ENCODE results near the gene DUSP1.
"Not testable (repeated sequence)": the region's sequence is repeated elsewhere in the genome, so short reads cannot be mapped to it uniquely, and the experiment has no call there.

Gene DUSP1

DNA sequence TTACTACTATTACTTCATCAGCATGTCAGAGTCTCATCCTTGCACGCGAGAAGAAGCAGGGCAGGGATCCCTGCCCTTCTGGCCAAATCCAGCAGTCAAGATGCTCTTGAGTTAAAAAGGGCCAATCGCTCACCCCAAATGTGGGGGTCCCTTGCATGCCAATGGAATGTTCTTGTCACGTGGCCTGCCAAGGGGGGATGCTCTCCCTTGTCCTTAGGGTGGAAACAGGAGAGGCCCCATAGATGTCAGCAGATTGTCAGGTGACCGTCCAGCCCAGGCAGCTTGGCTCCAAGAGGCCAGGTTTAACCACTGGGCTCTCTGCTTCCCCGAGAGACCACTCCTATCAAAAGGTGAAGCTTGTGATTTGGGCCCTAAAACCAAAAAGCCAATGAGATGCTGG is 25.3 kb upstream of the DUSP1 start:
- FAIRE-seq = no peak

DNA sequence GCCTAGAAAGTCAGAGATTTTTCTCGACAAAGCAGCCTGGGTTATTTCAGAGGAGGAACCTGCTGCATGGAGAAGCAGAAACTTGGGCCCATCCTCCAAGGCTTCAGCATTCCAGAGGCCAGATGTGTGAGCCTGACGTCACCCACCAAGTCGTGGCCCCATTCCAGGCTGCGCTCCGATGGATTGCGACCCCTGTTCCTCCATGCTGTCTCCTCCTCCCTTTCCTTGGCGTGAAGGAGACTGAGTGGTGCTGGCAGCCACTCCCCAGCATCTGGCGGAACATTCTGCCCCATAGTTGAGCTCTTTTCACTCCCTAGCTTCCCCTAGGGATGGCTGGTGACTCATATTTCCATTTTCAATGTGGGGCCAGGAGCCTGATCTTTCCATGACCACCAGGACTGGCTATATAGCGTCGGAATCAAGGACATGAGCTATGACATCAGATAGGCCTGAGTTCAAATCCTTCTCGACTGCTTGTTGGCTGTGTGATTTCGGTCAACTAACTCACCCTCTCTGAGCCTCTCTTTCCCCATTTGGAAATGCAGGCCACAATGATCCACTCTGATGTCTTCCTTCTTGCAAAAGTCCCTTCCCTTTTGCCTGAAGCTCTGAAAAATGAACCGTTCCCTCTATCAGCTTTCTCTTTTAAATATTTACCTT is 24.5 kb upstream of the DUSP1 start:
- peak; percentile 89 for FAIRE-seq

DNA sequence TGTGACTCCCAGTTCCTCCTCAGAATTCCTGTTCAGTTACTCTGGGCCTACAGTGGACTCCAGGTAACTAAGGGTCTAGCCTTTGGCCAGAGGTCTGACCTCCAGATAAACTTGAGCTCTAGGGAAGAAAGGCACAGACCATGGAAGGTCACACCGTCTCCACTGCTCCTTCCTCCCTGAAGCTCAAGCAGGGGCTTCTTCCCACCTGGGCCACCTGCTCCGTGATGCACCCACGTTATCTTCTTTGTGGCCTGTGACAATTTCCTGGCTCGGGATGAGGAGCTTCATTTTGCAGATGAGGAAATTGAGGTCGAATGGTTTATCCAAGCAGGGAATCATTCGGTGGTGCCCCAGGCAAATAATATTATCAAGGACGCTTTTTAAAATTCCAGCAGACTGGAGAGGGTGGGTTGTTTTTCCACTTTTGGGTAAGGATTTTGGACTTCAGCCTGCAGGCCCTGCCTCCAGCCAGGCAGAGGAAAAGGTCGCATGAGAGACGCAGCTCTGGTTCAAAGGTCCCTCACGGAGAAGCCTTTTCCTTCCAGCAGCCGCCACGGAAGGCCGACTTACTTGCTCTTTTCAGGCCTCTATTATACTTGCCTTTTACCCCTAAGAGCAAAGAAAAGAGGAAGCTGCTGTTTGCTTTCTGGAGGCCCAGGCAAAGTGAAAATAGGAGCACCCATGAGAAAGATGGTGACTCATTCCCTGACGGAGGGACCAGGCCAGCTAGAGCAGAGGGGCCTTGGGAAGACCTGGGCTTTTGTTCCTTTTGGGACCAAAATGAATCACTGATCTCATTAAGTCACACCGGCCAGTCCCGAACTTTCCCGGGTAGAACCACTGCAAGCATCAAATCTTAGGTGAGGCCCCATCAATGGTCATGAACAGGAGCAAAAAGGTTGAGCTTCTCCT is 22.8 kb upstream of the DUSP1 start:
- no peak for FAIRE-seq

DNA sequence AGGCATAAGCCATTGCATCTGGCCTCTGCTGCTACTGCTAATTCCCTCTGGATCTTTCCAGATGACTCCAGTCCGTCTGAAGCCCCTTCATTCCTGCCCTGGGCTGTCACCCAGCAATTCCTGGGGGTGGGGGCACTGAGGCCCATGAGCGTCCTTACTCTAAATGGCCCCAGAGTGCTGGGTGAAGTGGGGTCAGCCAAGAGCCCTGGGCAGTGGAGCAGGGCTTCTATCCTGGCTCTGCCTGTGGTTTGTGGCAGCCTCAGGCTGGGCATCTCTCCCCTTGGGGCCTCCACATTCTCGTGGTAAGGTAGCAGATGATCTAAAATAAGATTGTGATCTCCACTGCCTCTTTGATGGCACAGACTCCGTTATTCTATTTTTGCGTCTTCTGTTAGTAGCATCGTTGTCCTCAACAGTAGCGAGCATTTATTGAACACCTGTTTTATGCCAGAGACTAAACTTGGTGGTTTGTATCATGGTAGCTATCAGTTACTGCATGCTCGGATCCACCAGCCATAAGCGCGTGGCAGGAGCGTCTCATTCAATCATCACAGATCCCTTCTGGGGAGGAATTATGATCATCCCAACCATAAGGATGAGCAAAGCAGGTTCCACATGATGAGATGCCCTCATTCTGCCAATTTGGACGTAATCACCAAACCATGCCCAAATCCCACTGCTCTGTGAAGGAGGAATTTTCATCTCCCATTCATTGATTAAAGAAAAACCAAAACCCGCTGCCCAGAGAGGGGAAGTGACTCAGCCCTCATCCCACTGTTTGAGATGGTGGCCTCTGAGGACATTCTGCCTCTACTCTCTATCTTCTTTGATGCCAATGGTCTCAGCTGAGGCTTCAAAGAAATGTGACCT is 21.9 kb upstream of the DUSP1 start:
- FAIRE-seq = no peak

DNA sequence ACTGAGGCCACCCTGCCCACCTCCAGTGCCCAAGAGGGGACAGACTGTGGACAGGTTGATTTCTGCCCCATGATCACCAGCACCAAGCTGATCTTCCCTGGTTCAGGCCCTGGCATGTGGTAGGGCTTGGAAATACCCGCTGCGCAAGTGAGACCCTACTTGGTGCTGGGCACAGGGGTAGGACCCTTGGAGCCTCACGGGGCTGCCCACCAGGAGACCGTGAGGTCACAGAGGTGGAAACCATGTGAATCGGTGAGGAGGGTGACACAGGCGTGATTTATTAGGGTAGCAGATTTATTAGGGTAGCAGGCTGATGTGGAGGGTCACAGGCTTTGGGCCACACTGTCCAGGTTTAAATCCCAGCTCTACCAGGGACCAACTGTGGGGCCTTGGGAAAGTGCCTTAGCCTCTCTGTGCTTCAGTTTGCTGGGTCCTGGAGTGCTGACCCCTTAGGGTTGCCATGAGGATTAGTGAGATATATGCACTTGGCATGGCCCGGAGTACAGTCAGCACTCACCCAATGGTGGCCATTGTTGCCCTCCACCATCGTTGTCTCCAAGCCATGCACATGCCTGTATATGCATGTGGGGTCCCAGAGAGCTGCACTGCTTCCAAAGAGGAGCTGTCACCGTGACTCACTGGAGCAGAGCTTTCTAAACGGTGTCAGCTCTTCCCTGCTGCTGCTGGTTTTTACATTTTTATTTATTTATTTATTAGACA is 20.9 kb upstream of the DUSP1 start:
- no peak for FAIRE-seq

DNA sequence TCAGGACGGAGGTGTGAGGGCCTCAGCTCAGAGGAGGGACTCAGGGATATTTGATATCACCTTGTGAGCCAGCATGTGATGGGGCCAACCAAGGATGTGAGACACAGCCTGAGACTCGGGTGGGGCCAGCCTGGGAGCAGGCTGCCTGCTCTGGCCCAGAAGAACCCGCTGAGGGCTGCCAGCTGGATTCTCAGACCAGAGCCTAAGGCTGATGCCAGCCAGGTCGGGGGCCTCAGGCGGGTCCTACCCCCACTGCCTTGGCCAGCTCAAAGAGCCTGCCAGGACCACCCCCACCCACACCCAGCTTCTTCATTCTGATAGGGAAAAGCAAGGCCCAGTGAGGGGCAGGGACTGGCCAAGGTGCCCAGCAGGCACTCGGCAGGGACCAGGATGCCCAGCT is 20.3 kb upstream of the DUSP1 start:
- no peak for FAIRE-seq

DNA sequence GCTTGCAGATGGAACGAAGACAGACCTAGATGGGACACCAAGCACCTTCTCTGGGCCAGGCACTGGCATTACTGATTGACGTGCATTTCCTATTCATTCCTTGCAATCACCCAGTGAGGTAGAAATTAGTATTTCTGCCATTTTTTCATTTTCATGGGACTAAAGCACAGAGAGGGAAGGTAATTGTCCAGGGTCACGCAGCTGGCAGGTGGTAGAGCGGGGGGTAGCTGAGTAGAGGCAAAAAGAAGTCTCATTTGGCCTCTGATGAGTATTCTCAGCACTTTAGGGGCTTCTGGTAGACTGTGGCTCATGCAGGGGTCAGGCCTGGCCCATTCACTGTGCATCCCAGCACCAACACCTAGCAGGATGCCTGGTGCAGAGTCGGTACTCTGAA is 19.5 kb upstream of the DUSP1 start:
- no peak for FAIRE-seq

DNA sequence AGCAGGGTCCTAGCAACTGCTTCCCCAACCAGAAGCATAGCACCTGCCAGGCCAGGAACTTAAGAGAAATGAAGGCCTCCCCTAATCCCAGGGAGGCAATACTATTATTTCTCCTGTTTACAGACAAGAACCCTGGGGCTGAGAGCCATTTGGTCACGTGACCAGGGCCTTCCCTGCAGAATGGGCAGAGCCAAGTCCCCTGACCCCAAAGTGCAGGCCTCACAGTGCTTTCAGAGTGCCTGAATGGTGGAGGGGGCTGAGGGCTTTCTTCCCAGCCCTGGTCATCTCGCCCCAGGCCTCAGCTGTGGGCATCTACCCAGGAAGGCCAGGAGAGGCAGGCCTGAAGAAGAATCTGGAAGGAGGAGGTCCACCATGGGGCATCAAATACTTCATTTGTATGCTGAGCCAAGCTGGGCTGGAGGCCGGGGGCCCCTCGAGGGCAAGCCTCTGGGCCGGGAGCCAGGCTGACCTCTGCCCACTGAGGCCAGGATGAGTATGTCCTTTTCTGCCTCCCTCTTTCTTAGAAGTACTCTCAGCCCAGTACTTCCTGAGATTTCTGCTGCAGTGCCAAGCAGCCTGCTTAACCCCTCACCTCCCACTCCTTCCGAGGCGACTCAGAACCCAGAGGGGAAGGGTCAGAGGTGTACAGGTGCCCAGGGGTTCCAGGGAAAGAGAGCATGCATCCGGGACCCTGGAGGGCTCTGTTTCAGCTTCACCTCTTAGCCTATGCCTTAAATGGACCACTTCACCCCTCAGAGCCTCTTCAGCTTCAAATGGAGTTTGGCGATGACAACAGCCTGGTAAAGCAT is 18.9 kb upstream of the DUSP1 start:
- no peak for FAIRE-seq

DNA sequence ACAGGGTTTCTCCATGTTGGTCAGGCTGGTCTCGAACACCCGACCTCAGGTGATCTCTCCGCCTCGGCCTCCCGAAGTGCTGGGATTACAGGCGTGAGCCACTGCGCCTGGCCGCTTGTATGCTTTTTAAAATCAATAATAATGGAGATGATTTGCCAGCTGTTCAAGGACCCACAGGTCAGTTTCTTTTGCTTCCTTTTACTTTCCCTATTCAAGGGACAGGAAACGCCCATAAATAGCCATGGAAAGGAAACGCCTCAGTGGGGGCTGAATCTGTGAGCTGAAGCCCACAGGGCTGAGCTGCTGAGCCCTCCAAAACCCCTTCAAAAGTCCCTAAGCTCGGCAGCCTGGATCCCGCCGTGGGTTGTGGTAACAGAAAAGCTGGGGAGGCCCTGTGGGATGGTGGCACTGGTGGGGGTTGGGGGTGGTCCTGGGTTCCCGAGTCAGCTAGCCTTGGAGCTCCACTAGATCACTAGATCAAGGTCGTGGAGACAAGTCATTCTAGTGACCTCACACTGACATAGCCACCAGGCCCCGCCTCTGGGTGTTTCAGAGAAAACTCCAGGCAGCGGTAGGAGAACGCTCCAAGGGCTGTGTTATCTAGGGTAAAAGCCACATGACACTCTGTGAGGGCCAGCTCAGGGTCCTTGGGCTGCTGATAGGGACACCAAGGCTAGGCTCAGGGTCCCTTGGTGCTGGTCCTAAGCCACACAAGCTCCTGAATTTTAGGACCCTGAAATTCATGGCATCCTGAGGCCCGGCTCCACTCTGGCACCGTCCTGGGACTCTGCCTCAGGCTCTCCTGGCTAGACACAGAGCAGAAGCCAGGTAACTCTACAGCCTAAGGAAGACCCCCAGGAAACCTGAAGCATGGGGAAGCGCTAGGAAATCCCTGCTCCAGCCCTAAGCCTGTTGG is 18.0 kb upstream of the DUSP1 start:
- FAIRE-seq = no peak

DNA sequence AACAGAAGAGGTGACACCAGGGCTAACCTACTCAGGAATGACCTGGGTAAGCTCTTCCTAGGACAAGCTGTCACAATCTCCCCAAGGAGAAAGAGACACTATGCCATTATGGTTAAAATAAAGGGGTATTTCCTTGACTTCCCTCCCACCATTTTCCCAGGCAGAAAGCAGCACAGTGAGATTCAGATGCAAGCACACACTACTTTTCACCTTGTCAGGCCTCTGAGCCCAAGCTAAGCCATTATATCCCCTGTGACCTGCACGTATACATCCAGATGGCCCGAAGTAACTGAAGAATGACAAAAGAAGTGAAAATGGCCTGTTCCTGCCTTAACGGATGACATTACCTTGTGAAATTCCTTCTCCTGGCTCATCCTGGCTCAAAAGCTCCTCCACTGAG is 16.5 kb upstream of the DUSP1 start:
- not testable (repeated sequence) for FAIRE-seq

DNA sequence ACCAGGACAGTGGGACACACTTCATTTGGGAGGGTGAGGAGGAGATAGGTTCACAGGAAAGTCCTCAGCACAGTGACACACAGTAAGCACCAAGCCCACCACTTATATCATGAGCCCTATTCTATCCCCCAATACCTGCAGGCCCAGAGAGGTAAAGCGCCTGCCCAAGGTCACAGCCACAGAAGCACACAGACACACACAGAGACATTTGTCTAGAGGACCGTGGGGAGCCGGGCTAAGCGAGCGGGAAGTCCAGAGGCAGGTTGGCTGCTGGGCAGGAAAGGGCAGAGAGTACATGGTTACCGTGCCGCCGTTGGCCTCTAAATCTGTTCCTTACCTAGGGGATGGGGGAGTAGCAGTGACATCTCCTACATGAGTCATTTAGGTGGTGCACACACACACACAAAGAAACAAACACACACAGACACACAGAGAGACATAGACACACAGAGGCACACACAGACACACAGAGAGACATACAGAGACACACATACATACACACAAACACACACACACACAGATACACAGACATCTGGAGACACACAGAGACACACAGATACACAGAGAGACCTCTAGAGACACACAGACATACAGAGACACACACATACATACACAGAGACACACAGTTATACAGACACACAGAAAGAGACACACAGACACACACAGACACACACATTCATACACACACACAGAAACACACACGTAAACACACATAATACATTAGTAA is 15.9 kb upstream of the DUSP1 start:
- no peak for FAIRE-seq

DNA sequence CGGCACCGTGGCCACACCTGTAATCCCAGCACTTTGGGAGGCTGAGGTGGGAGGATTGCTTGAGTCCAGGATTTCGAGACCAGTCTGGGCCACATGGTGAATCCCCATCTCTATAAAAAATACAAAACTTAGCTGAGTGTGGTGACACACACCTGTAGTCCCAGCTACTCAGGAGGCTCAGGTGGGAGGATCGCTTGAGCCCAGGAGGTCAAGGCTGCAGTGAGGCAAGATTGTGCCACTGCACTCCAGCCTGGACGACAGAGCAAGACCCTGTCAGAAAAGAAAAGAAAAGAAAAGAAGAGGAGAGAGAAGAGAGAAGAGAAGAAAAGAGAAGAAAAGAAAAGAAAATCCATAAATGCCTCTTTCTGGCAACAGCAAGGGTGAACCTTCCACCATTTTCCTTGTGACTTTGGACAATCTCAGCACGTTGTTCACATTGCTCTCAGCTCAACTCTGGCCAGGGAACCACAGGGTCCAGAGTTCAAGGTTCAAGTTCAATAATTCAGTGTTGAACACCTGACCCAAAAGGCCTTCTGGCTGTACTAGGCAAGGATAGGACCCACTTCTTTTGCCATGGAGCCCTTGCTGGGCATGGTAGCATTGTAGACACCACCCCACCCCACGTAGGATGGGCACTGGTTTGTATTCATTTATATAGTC is 14.6 kb upstream of the DUSP1 start:
- FAIRE-seq = no peak

DNA sequence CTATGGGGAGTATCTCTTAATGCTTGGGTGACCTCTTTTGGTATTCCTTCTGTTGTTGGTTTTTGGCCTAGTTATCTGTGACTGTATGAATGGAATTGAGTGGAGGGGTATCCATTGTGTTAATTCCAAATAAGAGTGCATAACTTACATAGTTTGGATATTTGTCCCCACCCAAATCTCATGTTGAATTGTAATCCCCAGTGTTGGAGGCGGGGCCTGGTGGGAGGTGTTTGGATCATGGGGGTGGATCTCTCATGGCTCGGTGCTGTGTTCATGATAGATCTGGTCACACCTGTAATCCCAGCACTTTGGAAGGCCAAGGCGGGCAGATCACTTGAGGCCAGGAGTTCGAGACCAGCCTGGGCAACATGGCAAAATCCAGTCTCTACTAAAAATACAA is 13.2 kb upstream of the DUSP1 start:
- not testable (repeated sequence) for FAIRE-seq

DNA sequence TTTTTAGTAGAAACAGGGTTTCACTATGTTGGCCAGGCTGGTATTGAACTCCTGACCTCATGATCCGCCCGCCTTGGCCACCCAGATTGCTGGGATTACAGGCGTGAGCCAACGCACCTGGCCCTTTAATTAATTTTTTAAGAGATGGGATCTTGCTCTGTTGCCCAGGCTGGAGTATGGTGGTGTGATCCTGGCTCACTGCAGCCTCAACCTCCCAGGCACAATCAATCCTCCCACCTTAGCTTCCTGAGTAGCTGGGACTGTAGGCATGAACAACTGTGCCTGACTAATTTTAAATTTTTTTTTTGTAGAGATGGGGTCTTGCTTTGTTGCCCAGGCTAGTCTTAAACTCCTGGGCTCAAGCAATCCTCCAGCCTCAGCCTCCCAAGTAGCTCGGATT is 12.3 kb upstream of the DUSP1 start:
- not testable (repeated sequence) for FAIRE-seq

DNA sequence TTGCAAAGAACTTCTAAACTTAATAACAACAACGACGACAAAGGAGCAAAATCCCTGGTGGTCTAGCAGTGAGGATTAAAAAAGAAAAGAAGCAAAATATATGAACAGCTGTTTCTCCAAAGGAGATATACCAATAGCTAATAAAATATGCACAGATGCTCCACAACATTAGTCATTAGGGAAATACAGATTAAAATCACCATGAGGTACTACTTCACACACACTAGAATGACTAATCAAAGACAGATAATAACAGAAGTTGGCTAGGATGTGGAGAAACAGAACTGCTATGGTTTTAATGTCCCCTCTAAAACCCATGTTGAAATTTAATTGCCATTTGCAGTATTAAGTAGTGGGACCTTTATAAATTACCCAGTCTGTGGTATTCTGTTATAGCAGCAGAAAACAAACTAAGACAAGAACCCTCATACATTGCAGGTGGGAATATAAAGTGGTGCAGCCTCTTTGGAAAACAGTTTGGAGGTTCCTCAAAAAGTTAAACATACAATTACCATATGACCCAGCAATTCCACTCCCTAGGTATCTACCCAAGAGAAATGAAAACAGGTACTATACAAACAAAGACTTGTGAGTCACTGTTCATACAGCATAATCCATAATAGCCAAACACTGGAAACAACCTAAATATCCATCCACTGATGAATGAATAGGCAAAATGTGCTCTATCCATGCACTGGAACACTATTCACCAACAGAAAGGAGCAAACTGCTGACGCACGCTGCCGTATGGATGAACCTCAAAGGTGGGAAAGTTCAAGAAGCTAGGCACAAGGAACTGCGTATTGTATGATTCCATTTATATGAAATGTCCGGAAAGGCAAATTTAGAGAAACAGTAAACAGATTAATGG is 11.4 kb upstream of the DUSP1 start:
- no peak for FAIRE-seq

DNA sequence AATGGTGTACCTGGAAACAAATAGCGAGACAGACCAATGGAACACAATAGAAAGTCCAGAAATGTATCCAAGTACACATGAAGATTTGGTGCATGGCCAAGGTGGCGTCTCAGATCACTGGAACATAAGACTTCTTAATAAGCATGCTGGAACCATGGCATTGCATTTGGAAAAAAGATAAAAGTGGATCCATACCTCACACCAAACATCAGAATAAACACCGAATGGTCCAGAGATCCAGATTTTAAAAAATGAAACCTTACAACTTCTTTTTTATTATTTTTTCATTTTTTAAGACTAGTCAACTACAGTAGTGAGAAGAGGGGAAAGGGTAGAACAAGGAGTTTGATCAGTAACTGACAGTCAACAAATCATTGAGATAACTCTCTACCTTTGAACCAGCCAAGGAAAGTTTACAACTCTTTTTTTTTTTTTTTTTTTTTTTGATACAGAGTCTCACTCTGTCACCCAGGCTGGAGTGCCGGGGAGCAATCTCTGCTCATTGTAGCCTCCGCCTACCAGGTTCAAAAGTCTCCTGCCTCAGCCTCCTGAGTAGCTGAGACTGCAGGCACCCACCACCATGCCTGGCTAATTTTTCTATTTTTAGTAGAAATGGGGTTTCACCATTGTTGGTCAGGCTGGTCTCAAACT is 8.8 kb upstream of the DUSP1 start:
- FAIRE-seq = no peak
